Fibroblast of lung (primary cell): ENCODE measurements around the gene HERC3. TPM values are rescaled to one million over a fixed set of nuclear protein-coding genes. Genes with fewer than 3 reads are reported as not detected.

Experiments
- DNase-seq, 2 donors: peaks; one replicate each; pipeline versions ENCODE4 v3.0.0 to v3.0.0-alpha.2; 2010; ENCODE audit warnings: low read depth in 2 of 2
- H2AFZ ChIP-seq: 2 replicates; pipeline ENCODE4 v1.5.1; 2012; ENCODE audit warnings: low read length, control low read depth, inconsistent platforms
- H3K27ac ChIP-seq: 2 replicates; pipeline ENCODE4 v1.5.1; 2011; ENCODE audit warnings: low read length, control low read depth; ENCODE audit not compliant: insufficient read depth
- H3K27me3 ChIP-seq: 2 replicates; pipeline ENCODE4 v1.5.1; 2011; ENCODE audit warnings: mild to moderate bottlenecking, low read length; ENCODE audit not compliant: control insufficient read depth, insufficient read depth
- H3K36me3 ChIP-seq: 2 replicates; pipeline ENCODE4 v1.5.1; 2011; ENCODE audit warnings: low read length; ENCODE audit not compliant: control insufficient read depth, insufficient read depth
- H3K4me1 ChIP-seq: 2 replicates; pipeline ENCODE4 v1.5.1; 2011; ENCODE audit warnings: low read length; ENCODE audit not compliant: control insufficient read depth, insufficient read depth; ENCODE audit errors: extremely low read depth
- H3K4me2 ChIP-seq: 2 replicates; pipeline ENCODE4 v1.5.1; 2011; ENCODE audit warnings: low read length, control low read depth; ENCODE audit not compliant: insufficient read depth; ENCODE audit errors: extremely low read depth
- H3K4me3 ChIP-seq, 4 experiments: fragments of 200-600 bp in 1 of 4; sonication (generic) in 1 of 4; replicated peaks in 1 of 4; 2 replicates each; pipeline ENCODE4 v1.5.1; 2011 to 2016; ENCODE audit warnings: low read length in 4 of 4, low read depth in 3 of 4, mild to moderate bottlenecking in 3 of 4, control low read depth in 2 of 4, inconsistent platforms in 1 of 4, mixed read lengths in 1 of 4; ENCODE audit not compliant: insufficient read depth in 1 of 4; ENCODE audit errors: control extremely low read depth in 1 of 4
- H3K79me2 ChIP-seq: 2 replicates; pipeline ENCODE4 v1.5.1; 2012; ENCODE audit warnings: mild to moderate bottlenecking, low read length, inconsistent platforms; ENCODE audit not compliant: control insufficient read depth, insufficient read depth
- H3K9ac ChIP-seq: 2 replicates; pipeline ENCODE4 v1.5.1; 2011; ENCODE audit warnings: mild to moderate bottlenecking, low read length, control low read depth; ENCODE audit not compliant: insufficient read depth
- H3K9me3 ChIP-seq: 2 replicates; pipeline ENCODE4 v1.5.1; 2012; ENCODE audit warnings: low read depth, low read length; ENCODE audit not compliant: control insufficient read depth, insufficient read depth
- H4K20me1 ChIP-seq: 2 replicates; pipeline ENCODE4 v1.5.1; 2011; ENCODE audit warnings: low read length; ENCODE audit not compliant: control insufficient read depth, insufficient read depth; ENCODE audit errors: extremely low read depth
- CTCF ChIP-seq, 2 donors: IDR thresholded peaks in 1 of 2; conservative IDR thresholded peaks in 1 of 2; 1 replicate in 1 of 2; 2 replicates in 1 of 2; pipeline ENCODE4 v1.5.1; 2011 to 2012; ENCODE audit warnings: low read length in 2 of 2, control low read depth in 1 of 2, inconsistent platforms in 1 of 2, low read depth in 1 of 2, mild to moderate bottlenecking in 1 of 2
- EZH2 ChIP-seq: IDR thresholded peaks from 2 replicates; pipeline ENCODE4 v1.5.1; 2012; ENCODE audit warnings: low read length, control low read depth, mild to moderate bottlenecking; ENCODE audit errors: missing control alignments
- polyA plus RNA-seq, 2 donors: library from polyadenylated mRNA; depleted of rRNA in 1 of 2; stranded (reverse) in 1 of 2; unstranded in 1 of 2; fragments of >200 nt; gene quantifications; 2 replicates each; pipeline ENCODE4 v1.2.1, GENCODE V29; 2011 to 2012; ENCODE audit warnings: missing spikeins in 1 of 2
- total RNA-seq: library from RNA; depleted of rRNA; stranded (reverse); fragments of >200 nt; gene quantifications from 2 replicates; pipeline ENCODE4 v1.2.1, GENCODE V29; 2014

Gene HERC3
- total and polyA plus RNA-seq, 2 donors (not counting 1 experiment from before 2014, with no cell fraction given), result 24.5 to 27.6 TPM

- TF ChIP-seq CTCF (conservative IDR thresholded peaks at IDR 0.05 in 1 of 2, IDR thresholded peaks at IDR 0.05 in 1 of 2; ENCODE audit: low read depth in 1 of 2, low read length in 2 of 2) (no peak), EZH2 (no peak)
- H3K9me3 ChIP-seq, result no peaks in the 10 kb centered on the region
- no peak overlapping the region for H3K4me3 ChIP-seq
- no peaks in the 10 kb centered on the region for H3K27me3 ChIP-seq
- H2AFZ ChIP-seq, result no peak overlapping the region
- no peak overlapping the region for H3K4me2 ChIP-seq
- no peak for DNase-seq
- H3K27ac ChIP-seq, result no peak overlapping the region
- peaks cover 3% of the 10 kb centered on the region for H3K36me3 ChIP-seq
- H3K79me2 ChIP-seq, result no peaks in the 10 kb centered on the region
- no peak overlapping the region for H3K9ac ChIP-seq
- H3K4me1 ChIP-seq, result no peaks in the 10 kb centered on the region
- H4K20me1 ChIP-seq, result no peaks in the 10 kb centered on the region
These were observed 160.5 kb downstream of the HERC3 start for GRCh38 chr4:88752754-88753153.

- no peak for DNase-seq
- no peaks in the 10 kb centered on the region for H3K9me3 ChIP-seq
- H3K27ac ChIP-seq, result no peak overlapping the region
- no peak overlapping the region for H3K4me3 ChIP-seq
- no peaks in the 10 kb centered on the region for H3K36me3 ChIP-seq
- no peaks in the 10 kb centered on the region for H3K27me3 ChIP-seq
- no peaks in the 10 kb centered on the region for H3K79me2 ChIP-seq
- peaks cover 6% of the 10 kb centered on the region for H3K4me1 ChIP-seq
- H2AFZ ChIP-seq, result no peak overlapping the region
- H3K9ac ChIP-seq, result no peak overlapping the region
- H3K4me2 ChIP-seq, result no peak overlapping the region
- TF ChIP-seq EZH2 (no peak), CTCF (conservative IDR thresholded peaks at IDR 0.05 in 1 of 2, IDR thresholded peaks at IDR 0.05 in 1 of 2; ENCODE audit: low read depth in 1 of 2, low read length in 2 of 2) (no peak)
- H4K20me1 ChIP-seq, result no peaks in the 10 kb centered on the region
These were observed 161.6 kb downstream of the HERC3 start for GRCh38 chr4:88753658-88754571.

GRCh38 chr4:88754796-88755195 is 162.5 kb downstream of the HERC3 start:
- Histone ChIP-seq H3K9ac (no peak overlapping the region), H3K79me2 (no peaks in the 10 kb centered on the region), H3K9me3 (no peaks in the 10 kb centered on the region), H3K27ac (no peak overlapping the region), H3K4me1 (peaks cover 13% of the 10 kb centered on the region), H2AFZ (no peak overlapping the region), H3K4me3 (no peak overlapping the region), H3K27me3 (no peaks in the 10 kb centered on the region), H4K20me1 (no peaks in the 10 kb centered on the region), H3K36me3 (no peaks in the 10 kb centered on the region), H3K4me2 (no peak overlapping the region)
- no peak for DNase-seq
- TF ChIP-seq CTCF (conservative IDR thresholded peaks at IDR 0.05 in 1 of 2, IDR thresholded peaks at IDR 0.05 in 1 of 2; ENCODE audit: low read depth in 1 of 2, low read length in 2 of 2), result no peak
- no peak for TF ChIP-seq EZH2
